Measurements from ENCODE around the gene NOTO.

Gene NOTO

GRCh38 chr2:73233932-73234832 lies 31.8 kb downstream of the NOTO start, which contains the start of gene CCT7:
Gene CCT7 (plus strand): TSS chr2:73234308. CDS start chr2:73234379, 71 bp downstream.
- peak; percentile 74 for DNase-seq (ENCODE audit: low spot score)

GRCh38 chr2:73235315-73236028 lies 33.1 kb downstream of the NOTO start:
- no peak for DNase-seq (ENCODE audit: low spot score)

GRCh38 chr2:73237168-73237567 lies 34.8 kb downstream of the NOTO start:
- DNase-seq (ENCODE audit: low spot score) = no peak

- DNase-seq (ENCODE audit: low spot score) = no peak
Observed at GRCh38 chr2:73238149-73238548, 35.8 kb downstream of the NOTO start.

GRCh38 chr2:73238976-73239375 lies 36.6 kb downstream of the NOTO start:
- DNase-seq (ENCODE audit: low spot score) = no peak

- no peak for DNase-seq (ENCODE audit: low spot score)
Observed at GRCh38 chr2:73239776-73240175, 37.4 kb downstream of the NOTO start.

- no peak for DNase-seq (ENCODE audit: low spot score)
Observed at GRCh38 chr2:73243884-73244570, 41.7 kb downstream of the NOTO start.

- DNase-seq (ENCODE audit: low spot score) = no peak
Observed at GRCh38 chr2:73244580-73244979, 42.2 kb downstream of the NOTO start.

- DNase-seq (ENCODE audit: low spot score) = no peak
Observed at GRCh38 chr2:73246850-73247249, 44.5 kb downstream of the NOTO start.

GRCh38 chr2:73249636-73250035 lies 47.3 kb downstream of the NOTO start:
- DNase-seq (ENCODE audit: low spot score) = no peak

GRCh38 chr2:73250872-73251846 lies 48.8 kb downstream of the NOTO start:
- no peak for DNase-seq (ENCODE audit: low spot score)

GRCh38 chr2:73252238-73253027 lies 50.1 kb downstream of the NOTO start:
- DNase-seq (ENCODE audit: low spot score) = no peak

- no peak for DNase-seq (ENCODE audit: low spot score)
Observed at GRCh38 chr2:73253400-73253799, 51.0 kb downstream of the NOTO start.

- no peak for DNase-seq (ENCODE audit: low spot score)
Observed at GRCh38 chr2:73253901-73254300, 51.5 kb downstream of the NOTO start.

GRCh38 chr2:73254343-73255006 lies 52.1 kb downstream of the NOTO start:
- DNase-seq (ENCODE audit: low spot score) = no peak

GRCh38 chr2:73255007-73255644 lies 52.8 kb downstream of the NOTO start:
- DNase-seq (ENCODE audit: low spot score) = no peak

GRCh38 chr2:73255907-73256617 lies 53.7 kb downstream of the NOTO start:
- DNase-seq (ENCODE audit: low spot score) = no peak

- no peak for DNase-seq (ENCODE audit: low spot score)
Observed at GRCh38 chr2:73256618-73256922, 54.2 kb downstream of the NOTO start.

- no peak for DNase-seq (ENCODE audit: low spot score)
Observed at GRCh38 chr2:73257021-73257420, 54.6 kb downstream of the NOTO start.

Measured in HuH-7.5 (cell line).